H1 (cell line): ENCODE data around the gene CLIP4.

Experiments
- ATF3 ChIP-seq: IDR thresholded peaks from 2 replicates; pipeline ENCODE4 v1.6.1; 2011; ENCODE audit warnings: low read depth, mild to moderate bottlenecking, low read length; ENCODE audit not compliant: insufficient read depth
- CTCF ChIP-seq, 3 experiments: IDR thresholded peaks; 1 replicate in 2 of 3; 2 replicates in 1 of 3; pipeline versions ENCODE4 v1.5.1 to v1.6.1; 2011; ENCODE audit warnings: low read length in 3 of 3, mild to moderate bottlenecking in 3 of 3, inconsistent platforms in 2 of 3, low read depth in 1 of 3, moderate library complexity in 1 of 3; ENCODE audit not compliant: insufficient read depth in 1 of 3; ENCODE audit errors: control extremely low read depth in 1 of 3
- GABPA ChIP-seq: IDR thresholded peaks from 2 replicates; pipeline ENCODE4 v1.6.1; 2011; ENCODE audit warnings: mild to moderate bottlenecking, low read length, moderate library complexity, borderline replicate concordance; ENCODE audit not compliant: insufficient read depth
- GTF2F1 ChIP-seq: IDR thresholded peaks from 2 replicates; pipeline ENCODE4 v1.6.1; 2012; ENCODE audit warnings: low read depth, low read length, improper control_type of control experiment, borderline replicate concordance
- JUN ChIP-seq: IDR thresholded peaks from 2 replicates; pipeline ENCODE4 v1.6.1; 2011; ENCODE audit warnings: low read depth, mild to moderate bottlenecking, improper control_type of control experiment, low read length
- MAFK ChIP-seq: IDR thresholded peaks from 2 replicates; pipeline ENCODE4 v1.6.1; 2012; ENCODE audit warnings: low read depth, mild to moderate bottlenecking, improper control_type of control experiment, low read length
- POLR2A ChIP-seq, 2 experiments: IDR thresholded peaks; 1 replicate in 1 of 2; 2 replicates in 1 of 2; pipeline ENCODE4 v1.6.1; 2011; ENCODE audit warnings: low read depth in 2 of 2, low read length in 2 of 2, mild to moderate bottlenecking in 2 of 2; ENCODE audit errors: control extremely low read depth in 1 of 2
- POLR2AphosphoS5 ChIP-seq: IDR thresholded peaks from 2 replicates; pipeline ENCODE4 v1.6.1; 2011; ENCODE audit warnings: low read depth, low read length
- SIN3A ChIP-seq, 2 experiments: IDR thresholded peaks in 1 of 2; conservative IDR thresholded peaks in 1 of 2; 2 replicates each; pipeline ENCODE4 v1.6.1; 2011 to 2012; ENCODE audit warnings: low read length in 2 of 2, improper control_type of control experiment in 1 of 2, low read depth in 1 of 2, mild to moderate bottlenecking in 1 of 2
- SP1 ChIP-seq: IDR thresholded peaks from 2 replicates; pipeline ENCODE4 v1.6.1; 2011; ENCODE audit warnings: low read depth, low read length
- SP2 ChIP-seq: IDR thresholded peaks from 2 replicates; pipeline ENCODE4 v1.6.1; 2012; ENCODE audit warnings: mild to moderate bottlenecking, low read length, inconsistent platforms
- TAF1 ChIP-seq: IDR thresholded peaks from 2 replicates; pipeline ENCODE4 v1.6.1; 2011; ENCODE audit warnings: mild to moderate bottlenecking, low read depth, low read length
- YY1 ChIP-seq: IDR thresholded peaks from 2 replicates; pipeline ENCODE4 v1.6.1; 2011; ENCODE audit warnings: low read depth, mild to moderate bottlenecking, low read length

GRCh38 chr2:29192526-29192925 lies 77.3 kb downstream of the CLIP4 start:
- TF ChIP-seq JUN (no peak), CTCF (IDR thresholded peaks at IDR 0.05; ENCODE audit: control extremely low read depth in 1 of 3, insufficient read depth in 1 of 3, low read depth in 1 of 3, low read length in 3 of 3) (no peak), SP2 (no peak), MAFK (no peak), POLR2A (IDR thresholded peaks at IDR 0.05; ENCODE audit: control extremely low read depth in 1 of 2, low read depth in 2 of 2, low read length in 2 of 2) (no peak), TAF1 (no peak), SP1 (no peak), SIN3A (conservative IDR thresholded peaks at IDR 0.05 in 1 of 2, IDR thresholded peaks at IDR 0.05 in 1 of 2; ENCODE audit: low read depth in 1 of 2, low read length in 2 of 2) (no peak), YY1 (no peak), GABPA (no peak), ATF3 (no peak), GTF2F1 (no peak), POLR2AphosphoS5 (no peak)
